ENCODE measurements around the gene DNAH1. TPM values are rescaled to one million over a fixed set of nuclear protein-coding genes. Genes with fewer than 3 reads are reported as not detected.

Gene DNAH1
- polyA plus RNA-seq, 1 donor (not counting 4 experiments of a cell fraction or from before 2014, with no cell fraction given), result 0.33 TPM

DNA sequence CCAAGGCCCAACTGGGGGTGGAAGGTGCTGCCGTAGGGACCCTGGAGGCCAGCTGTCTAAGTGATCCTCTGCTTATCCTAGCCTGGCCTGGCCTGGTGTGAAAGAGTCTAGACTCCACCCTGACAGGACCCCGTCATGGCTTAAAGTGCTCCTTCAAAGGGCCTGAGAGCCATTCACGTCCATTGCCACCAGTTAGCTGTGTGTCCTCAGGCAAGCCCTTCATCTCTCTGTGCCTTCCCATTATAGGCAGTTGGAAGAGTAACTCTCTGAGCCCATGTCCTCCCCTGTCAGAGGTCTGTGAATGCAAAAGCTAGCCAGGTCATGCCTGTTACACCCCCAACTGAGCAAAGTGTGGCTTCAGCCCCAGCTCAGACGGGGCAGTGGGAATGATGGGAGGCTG, 9.1 kb upstream of the DNAH1 start:
- H3K27ac ChIP-seq (ENCODE audit: control insufficient read depth, insufficient read depth, low read length), result no peak overlapping the region
- dilution Hi-C loops (cut with MboI; ENCODE audit: extremely low pct_ligation_motif_present, low sequenced_read_pairs), result no loop called here
- H3K9me1 ChIP-seq (ENCODE audit: control insufficient read depth, extremely low read depth, insufficient read depth, low read length), result no peaks in the 10 kb centered on the region
- no peak overlapping the region for H3K9ac ChIP-seq (ENCODE audit: control insufficient read depth, extremely low read depth, insufficient read depth, low read length)
- peaks cover 3% of the 10 kb centered on the region for H4K20me1 ChIP-seq (ENCODE audit: control insufficient read depth, extremely low read depth, insufficient read depth, low read length)
- H3K79me2 ChIP-seq (ENCODE audit: control insufficient read depth, insufficient read depth, low read length), result no peaks in the 10 kb centered on the region
- H3K4me1 ChIP-seq (ENCODE audit: control insufficient read depth, extremely low read depth, insufficient read depth, low read length), result no peaks in the 10 kb centered on the region
- H3K4me3 ChIP-seq (ENCODE audit: control insufficient read depth in 2 of 3, extremely low read depth in 1 of 3, insufficient read depth in 2 of 3, low read depth in 1 of 3, low read length in 3 of 3), result no peak overlapping the region
- no peak for TF ChIP-seq EZH2 (IDR thresholded peaks at IDR 0.05; ENCODE audit: low read length)
- TF ChIP-seq, protein P1, sequence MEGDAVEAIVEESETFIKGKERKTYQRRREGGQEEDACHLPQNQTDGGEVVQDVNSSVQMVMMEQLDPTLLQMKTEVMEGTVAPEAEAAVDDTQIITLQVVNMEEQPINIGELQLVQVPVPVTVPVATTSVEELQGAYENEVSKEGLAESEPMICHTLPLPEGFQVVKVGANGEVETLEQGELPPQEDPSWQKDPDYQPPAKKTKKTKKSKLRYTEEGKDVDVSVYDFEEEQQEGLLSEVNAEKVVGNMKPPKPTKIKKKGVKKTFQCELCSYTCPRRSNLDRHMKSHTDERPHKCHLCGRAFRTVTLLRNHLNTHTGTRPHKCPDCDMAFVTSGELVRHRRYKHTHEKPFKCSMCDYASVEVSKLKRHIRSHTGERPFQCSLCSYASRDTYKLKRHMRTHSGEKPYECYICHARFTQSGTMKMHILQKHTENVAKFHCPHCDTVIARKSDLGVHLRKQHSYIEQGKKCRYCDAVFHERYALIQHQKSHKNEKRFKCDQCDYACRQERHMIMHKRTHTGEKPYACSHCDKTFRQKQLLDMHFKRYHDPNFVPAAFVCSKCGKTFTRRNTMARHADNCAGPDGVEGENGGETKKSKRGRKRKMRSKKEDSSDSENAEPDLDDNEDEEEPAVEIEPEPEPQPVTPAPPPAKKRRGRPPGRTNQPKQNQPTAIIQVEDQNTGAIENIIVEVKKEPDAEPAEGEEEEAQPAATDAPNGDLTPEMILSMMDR (optimal IDR thresholded peaks at IDR 0.05 in 1 of 3, IDR thresholded peaks at IDR 0.05 in 1 of 3, conservative IDR thresholded peaks at IDR 0.05 in 1 of 3; ENCODE audit: extremely low read depth in 1 of 3, insufficient read depth in 2 of 3, low read length in 3 of 3), result no peak
- H3K36me3 ChIP-seq (ENCODE audit: control insufficient read depth in 2 of 2, extremely low read depth in 1 of 2, insufficient read depth in 2 of 2, low read length in 2 of 2), result no peaks in the 10 kb centered on the region
- no peaks in the 10 kb centered on the region for H3K9me3 ChIP-seq (ENCODE audit: control insufficient read depth, low read depth, low read length)
- H3K4me2 ChIP-seq (ENCODE audit: control insufficient read depth, extremely low read depth, insufficient read depth, low read depth, low read length), result no peak overlapping the region
- DNase-seq (ENCODE audit: low read depth, low spot score) (no peak), FAIRE-seq (no peak)
- no peak overlapping the region for H2AFZ ChIP-seq (ENCODE audit: control insufficient read depth, low read length)
- H3K27me3 ChIP-seq (ENCODE audit: control insufficient read depth, extremely low read depth, insufficient read depth, low read length), result no peaks in the 10 kb centered on the region

DNA sequence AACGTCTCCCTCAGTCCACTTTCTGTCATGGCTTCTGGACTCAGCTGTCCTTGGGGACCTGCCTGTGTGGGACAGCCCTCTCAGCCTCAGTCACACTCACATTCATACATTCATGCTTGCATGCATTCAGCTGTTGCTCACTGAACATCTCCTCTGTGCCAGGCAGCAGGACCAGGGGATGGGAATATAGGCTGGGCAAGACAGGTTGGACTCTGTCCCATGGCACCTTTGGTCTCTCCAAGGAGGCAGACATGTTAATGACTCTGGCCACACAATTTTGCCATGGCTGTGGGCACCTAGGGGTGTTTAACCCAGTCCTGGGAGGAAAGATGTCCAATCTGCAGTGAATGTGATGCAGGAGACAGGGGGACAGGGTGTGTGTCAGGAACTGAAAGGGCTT, 7.8 kb upstream of the DNAH1 start:
- no peaks in the 10 kb centered on the region for H3K9me3 ChIP-seq (ENCODE audit: control insufficient read depth, low read depth, low read length)
- no peaks in the 10 kb centered on the region for H3K9me1 ChIP-seq (ENCODE audit: control insufficient read depth, extremely low read depth, insufficient read depth, low read length)
- H2AFZ ChIP-seq (ENCODE audit: control insufficient read depth, low read length), result no peak overlapping the region
- no peak overlapping the region for H3K9ac ChIP-seq (ENCODE audit: control insufficient read depth, extremely low read depth, insufficient read depth, low read length)
- no peak overlapping the region for H3K4me2 ChIP-seq (ENCODE audit: control insufficient read depth, extremely low read depth, insufficient read depth, low read depth, low read length)
- H3K27me3 ChIP-seq (ENCODE audit: control insufficient read depth, extremely low read depth, insufficient read depth, low read length), result no peaks in the 10 kb centered on the region
- TF ChIP-seq, protein P1 (optimal IDR thresholded peaks at IDR 0.05 in 1 of 3, IDR thresholded peaks at IDR 0.05 in 1 of 3, conservative IDR thresholded peaks at IDR 0.05 in 1 of 3; ENCODE audit: extremely low read depth in 1 of 3, insufficient read depth in 2 of 3, low read length in 3 of 3), result no peak
- no peak for TF ChIP-seq EZH2 (IDR thresholded peaks at IDR 0.05; ENCODE audit: low read length)
- peaks cover 3% of the 10 kb centered on the region for H4K20me1 ChIP-seq (ENCODE audit: control insufficient read depth, extremely low read depth, insufficient read depth, low read length)
- no peak overlapping the region for H3K4me3 ChIP-seq (ENCODE audit: control insufficient read depth in 2 of 3, extremely low read depth in 1 of 3, insufficient read depth in 2 of 3, low read depth in 1 of 3, low read length in 3 of 3)
- DNase-seq (ENCODE audit: low read depth, low spot score) (no peak), FAIRE-seq (no peak)
- no peaks in the 10 kb centered on the region for H3K79me2 ChIP-seq (ENCODE audit: control insufficient read depth, insufficient read depth, low read length)
- no peak overlapping the region for H3K27ac ChIP-seq (ENCODE audit: control insufficient read depth, insufficient read depth, low read length)
- H3K4me1 ChIP-seq (ENCODE audit: control insufficient read depth, extremely low read depth, insufficient read depth, low read length), result no peaks in the 10 kb centered on the region
- dilution Hi-C loops (cut with MboI; ENCODE audit: extremely low pct_ligation_motif_present, low sequenced_read_pairs), result no loop called here
- H3K36me3 ChIP-seq (ENCODE audit: control insufficient read depth in 2 of 2, extremely low read depth in 1 of 2, insufficient read depth in 2 of 2, low read length in 2 of 2), result no peaks in the 10 kb centered on the region

All from keratinocyte (primary cell).